IMR-90 (cell line): ENCODE results near the gene NUP43. TPM values are rescaled to one million over a fixed set of nuclear protein-coding genes. Genes with fewer than 3 reads are reported as not detected.

Experiments
- ATAC-seq: fragments of 200-7000 bp; cut with Tn5 transposase; 2 replicates; pipeline ENCODE4 v1.9.1; 2020; ENCODE audit warnings: low read depth, mild to moderate bottlenecking, moderate library complexity
- BruUV-seq: library from RNA; stranded (reverse); fragments of 400-500 nt; replicated peaks from 2 replicates; lab custom pipeline; 2021; lab: Mats Ljungman, UMichigan
- CTCF ChIA-PET: fragments of 300-600 bp; formaldehyde crosslinking; extraction: SDS; loops from one replicate; lab custom pipeline; 2021; ENCODE audit warnings: antibody characterized with exemption; lab: Yijun Ruan, JAX
- POLR2A ChIA-PET: fragments of 300-600 bp; sonication (Branson Sonifier 250); formaldehyde crosslinking; loops from one replicate; lab custom pipeline; 2022; ENCODE audit warnings: antibody characterized with exemption; ENCODE audit not compliant: unreplicated experiment; lab: Charles Lee
- DNase-seq: peaks from one replicate; pipeline ENCODE4 v3.0.0; 2013
- H2AFZ ChIP-seq: replicated peaks from 2 replicates; pipeline ENCODE3; 2013; ENCODE audit warnings: low read length, mild to moderate bottlenecking; ENCODE audit not compliant: poor library complexity
- H2AK5ac ChIP-seq: 2 replicates; pipeline ENCODE4 v1.6.1; 2013; ENCODE audit warnings: low read depth, low read length, inconsistent platforms
- H2AK9ac ChIP-seq: replicated peaks from 2 replicates; pipeline ENCODE3; 2013; ENCODE audit warnings: mild to moderate bottlenecking, low read depth, low read length, moderate library complexity; ENCODE audit not compliant: poor library complexity
- H2BK120ac ChIP-seq: 2 replicates; pipeline ENCODE4 v1.6.1; 2013; ENCODE audit warnings: low read depth, low read length, inconsistent platforms
- H2BK15ac ChIP-seq: 3 replicates; pipeline ENCODE4 v1.6.1; 2013; ENCODE audit warnings: low read depth, low read length, inconsistent platforms
- H2BK20ac ChIP-seq: 2 replicates; pipeline ENCODE4 v1.6.1; 2013; ENCODE audit warnings: low read depth, mild to moderate bottlenecking, inconsistent platforms, low read length, moderate library complexity
- H2BK5ac ChIP-seq: 2 replicates; pipeline ENCODE4 v1.6.1; 2013; ENCODE audit warnings: mild to moderate bottlenecking, low read depth, low read length, inconsistent platforms; ENCODE audit not compliant: poor library complexity, severe bottlenecking
- H3K14ac ChIP-seq: replicated peaks from 2 replicates; pipeline ENCODE4 v1.6.1; 2013; ENCODE audit warnings: low read depth, low read length, inconsistent platforms
- H3K18ac ChIP-seq: 2 replicates; pipeline ENCODE4 v1.6.1; 2013; ENCODE audit warnings: low read depth, low read length, control low read depth
- H3K23ac ChIP-seq: 2 replicates; pipeline ENCODE4 v1.6.1; 2013; ENCODE audit warnings: low read depth, low read length, inconsistent platforms
- H3K27ac ChIP-seq: 2 replicates; pipeline ENCODE4 v1.5.1; 2013; ENCODE audit warnings: mild to moderate bottlenecking, control low read depth, low read length; ENCODE audit not compliant: insufficient read depth
- H3K27me3 ChIP-seq: 2 replicates; pipeline ENCODE4 v1.6.1; 2013; ENCODE audit warnings: low read length; ENCODE audit not compliant: control insufficient read depth, insufficient read depth
- H3K36me3 ChIP-seq: 2 replicates; pipeline ENCODE4 v1.6.1; 2013; ENCODE audit warnings: low read length, mixed read lengths; ENCODE audit not compliant: control insufficient read depth, insufficient read depth
- H3K4ac ChIP-seq: 2 replicates; pipeline ENCODE4 v1.6.1; 2013; ENCODE audit warnings: low read depth, low read length, inconsistent platforms
- H3K4me1 ChIP-seq: 2 replicates; pipeline ENCODE4 v1.6.1; 2013; ENCODE audit warnings: low read length, mixed read lengths; ENCODE audit not compliant: control insufficient read depth, insufficient read depth
- H3K4me2 ChIP-seq: 2 replicates; pipeline ENCODE4 v1.6.1; 2013; ENCODE audit warnings: low read depth, mild to moderate bottlenecking, control low read depth, low read length, moderate library complexity
- H3K4me3 ChIP-seq: 2 replicates; pipeline ENCODE4 v1.5.1; 2013; ENCODE audit warnings: low read depth, mild to moderate bottlenecking, control low read depth, low read length, moderate library complexity; ENCODE audit not compliant: insufficient read depth
- H3K56ac ChIP-seq: 2 replicates; pipeline ENCODE4 v1.6.1; 2013; ENCODE audit warnings: low read length, inconsistent platforms; ENCODE audit not compliant: insufficient read depth; ENCODE audit errors: extremely low read depth
- H3K79me1 ChIP-seq, 2 experiments: 2 replicates each; pipeline ENCODE4 v1.6.1; 2013; ENCODE audit warnings: low read length in 2 of 2, inconsistent platforms in 1 of 2, low read depth in 1 of 2
- H3K9ac ChIP-seq: 2 replicates; pipeline ENCODE4 v1.6.1; 2013; ENCODE audit warnings: low read depth, low read length, control low read depth
- H3K9me1 ChIP-seq: 2 replicates; pipeline ENCODE4 v1.6.1; 2013; ENCODE audit warnings: low read length, inconsistent platforms; ENCODE audit not compliant: insufficient read depth
- H3K9me3 ChIP-seq: 2 replicates; pipeline ENCODE4 v1.6.1; 2013; ENCODE audit warnings: low read length; ENCODE audit not compliant: control insufficient read depth, insufficient read depth
- H4K20me1 ChIP-seq: 2 replicates; pipeline ENCODE4 v1.6.1; 2013; ENCODE audit warnings: low read length, inconsistent platforms; ENCODE audit not compliant: insufficient read depth
- H4K5ac ChIP-seq: 2 replicates; pipeline ENCODE4 v1.6.1; 2013; ENCODE audit warnings: mild to moderate bottlenecking, low read depth, low read length, control low read depth
- H4K8ac ChIP-seq, 2 experiments: 2 replicates each; pipeline ENCODE4 v1.6.1; 2013; ENCODE audit warnings: low read depth in 2 of 2, low read length in 2 of 2, control low read depth in 1 of 2, inconsistent platforms in 1 of 2
- H4K91ac ChIP-seq: 2 replicates; pipeline ENCODE4 v1.6.1; 2013; ENCODE audit warnings: low read depth, low read length, inconsistent platforms; ENCODE audit not compliant: insufficient read depth
- MAZ ChIP-seq: IDR thresholded peaks from 2 replicates; pipeline ENCODE4 v1.6.1; 2012; ENCODE audit warnings: low read depth, mild to moderate bottlenecking, low read length, improper control_type of control experiment, moderate library complexity, borderline replicate concordance
- POLR2A ChIP-seq: IDR thresholded peaks from 2 replicates; pipeline ENCODE4 v1.6.1; 2012; ENCODE audit warnings: mild to moderate bottlenecking, low read depth, low read length
- RFX5 ChIP-seq: IDR thresholded peaks from 2 replicates; pipeline ENCODE4 v1.8.0; 2012; ENCODE audit warnings: low read depth, mild to moderate bottlenecking, low read length, moderate library complexity
- WGBS, 2 experiments: methylation state at CpG; one replicate each; pipeline versions ENCODE4 v1.1.5 to v1.1.7; 2013; ENCODE audit warnings: missing lambda C conversion rate in 2 of 2; ENCODE audit not compliant: insufficient read length in 1 of 2; ENCODE audit errors: extremely low coverage in 2 of 2; 5-methylcytosine and 5-hydroxymethylcytosine counted together
- dilution Hi-C: fragments of 300-500 bp; cut with HindIII; formaldehyde crosslinking; loops from one replicate; pipeline ENCODE4 v1.14.3; 2018; ENCODE audit warnings: low sequenced_read_pairs; ENCODE audit not compliant: unreplicated experiment
- in situ Hi-C: fragments of 300-500 bp; cut with MboI; formaldehyde crosslinking; loops from 3 replicates; pipeline ENCODE4 v1.14.3; 2019; ENCODE audit warnings: low sequenced_read_pairs, inconsistent platforms, mixed read lengths
- intact Hi-C: fragments of 100-400 bp; cut with micrococcal nuclease; formaldehyde crosslinking; loops from 2 replicates; pipeline ENCODE4 v1.10.0; 2022
- polyA plus RNA-seq, 3 experiments: library from polyadenylated mRNA; depleted of rRNA; stranded (reverse); fragments of >200 nt; gene quantifications; 2 replicates each; pipeline ENCODE4 v1.2.3, GENCODE V29; 2012; ENCODE audit warnings: low replicate concordance in 1 of 3
- total RNA-seq: library from RNA; depleted of rRNA; stranded (reverse); fragments of >200 nt; gene quantifications from 2 replicates; pipeline ENCODE4 v1.2.3, GENCODE V29; 2012

The NUP43 gene
- total and polyA plus RNA-seq, 2 of the 4 experiments (the other 2 are of a cell fraction), result 14.2 to 40.5 TPM

GRCh38 chr6:149686230-149686629, 60.1 kb downstream of the NUP43 start:
- Histone ChIP-seq H4K5ac (no peak overlapping the region), H3K36me3 (peaks cover 27% of the 10 kb centered on the region), H3K4ac (no peak overlapping the region), H3K14ac (no peak overlapping the region), H2AK5ac (no peak overlapping the region), H2BK15ac (no peak overlapping the region), H3K23ac (no peak overlapping the region), H4K20me1 (peaks cover 25% of the 10 kb centered on the region), H3K79me1 (peaks cover 27 to 53% of the 10 kb centered on the region in 2 experiments), H3K56ac (no peak overlapping the region), H2BK5ac (no peak overlapping the region), H3K9me1 (peaks cover 7% of the 10 kb centered on the region), H3K9ac (no peak overlapping the region), H3K9me3 (no peaks in the 10 kb centered on the region), H2BK120ac (no peak overlapping the region), H2BK20ac (no peak overlapping the region), H3K4me3 (no peak overlapping the region), H3K4me1 (0 out of 2 replicates have a peak, but pooled peaks cover 3% of the 10 kb centered on the region), H3K27ac (no peak overlapping the region), H3K18ac (no peak overlapping the region), H3K4me2 (no peak overlapping the region), H4K91ac (no peak overlapping the region), H3K27me3 (no peaks in the 10 kb centered on the region), H2AFZ (no peak overlapping the region), H2AK9ac (no peak overlapping the region), H4K8ac (no peak overlapping the region)
- intact Hi-C loops, result no loop called here
- in situ Hi-C loops, result no loop called here
- POLR2A ChIA-PET, result no interaction called here
- BruUV-seq, result no TSS peak
- ATAC-seq (no peak), DNase-seq (no peak)
- TF ChIP-seq RFX5 (no peak), POLR2A (no peak), MAZ (no peak)
- CTCF ChIA-PET, result no interaction called here
- WGBS, 2 experiments, result 88% methylated on average over 1 of the region's 7 CpGs; no CpG with 5 or more reads in 1 of the 2 experiments
- dilution Hi-C loops, result no loop called here
